ENCODE data around the gene UBXN6.

GRCh38 chr19:4441994-4442818, 15.4 kb downstream of the UBXN6 start:
- TF ChIP-seq, protein P1, sequence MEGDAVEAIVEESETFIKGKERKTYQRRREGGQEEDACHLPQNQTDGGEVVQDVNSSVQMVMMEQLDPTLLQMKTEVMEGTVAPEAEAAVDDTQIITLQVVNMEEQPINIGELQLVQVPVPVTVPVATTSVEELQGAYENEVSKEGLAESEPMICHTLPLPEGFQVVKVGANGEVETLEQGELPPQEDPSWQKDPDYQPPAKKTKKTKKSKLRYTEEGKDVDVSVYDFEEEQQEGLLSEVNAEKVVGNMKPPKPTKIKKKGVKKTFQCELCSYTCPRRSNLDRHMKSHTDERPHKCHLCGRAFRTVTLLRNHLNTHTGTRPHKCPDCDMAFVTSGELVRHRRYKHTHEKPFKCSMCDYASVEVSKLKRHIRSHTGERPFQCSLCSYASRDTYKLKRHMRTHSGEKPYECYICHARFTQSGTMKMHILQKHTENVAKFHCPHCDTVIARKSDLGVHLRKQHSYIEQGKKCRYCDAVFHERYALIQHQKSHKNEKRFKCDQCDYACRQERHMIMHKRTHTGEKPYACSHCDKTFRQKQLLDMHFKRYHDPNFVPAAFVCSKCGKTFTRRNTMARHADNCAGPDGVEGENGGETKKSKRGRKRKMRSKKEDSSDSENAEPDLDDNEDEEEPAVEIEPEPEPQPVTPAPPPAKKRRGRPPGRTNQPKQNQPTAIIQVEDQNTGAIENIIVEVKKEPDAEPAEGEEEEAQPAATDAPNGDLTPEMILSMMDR (IDR thresholded peaks at IDR 0.05): no peak
- TF ChIP-seq ZFX (IDR thresholded peaks at IDR 0.05; ENCODE audit: borderline replicate concordance): no peak
